ELR (cell line): ENCODE measurements around the gene TMEM218.

ENCODE experiments used
- DNase-seq: peaks from one replicate; pipeline ENCODE4 v3.0.0-alpha.2; 2015; ENCODE audit warnings: low read depth

Gene TMEM218

DNA sequence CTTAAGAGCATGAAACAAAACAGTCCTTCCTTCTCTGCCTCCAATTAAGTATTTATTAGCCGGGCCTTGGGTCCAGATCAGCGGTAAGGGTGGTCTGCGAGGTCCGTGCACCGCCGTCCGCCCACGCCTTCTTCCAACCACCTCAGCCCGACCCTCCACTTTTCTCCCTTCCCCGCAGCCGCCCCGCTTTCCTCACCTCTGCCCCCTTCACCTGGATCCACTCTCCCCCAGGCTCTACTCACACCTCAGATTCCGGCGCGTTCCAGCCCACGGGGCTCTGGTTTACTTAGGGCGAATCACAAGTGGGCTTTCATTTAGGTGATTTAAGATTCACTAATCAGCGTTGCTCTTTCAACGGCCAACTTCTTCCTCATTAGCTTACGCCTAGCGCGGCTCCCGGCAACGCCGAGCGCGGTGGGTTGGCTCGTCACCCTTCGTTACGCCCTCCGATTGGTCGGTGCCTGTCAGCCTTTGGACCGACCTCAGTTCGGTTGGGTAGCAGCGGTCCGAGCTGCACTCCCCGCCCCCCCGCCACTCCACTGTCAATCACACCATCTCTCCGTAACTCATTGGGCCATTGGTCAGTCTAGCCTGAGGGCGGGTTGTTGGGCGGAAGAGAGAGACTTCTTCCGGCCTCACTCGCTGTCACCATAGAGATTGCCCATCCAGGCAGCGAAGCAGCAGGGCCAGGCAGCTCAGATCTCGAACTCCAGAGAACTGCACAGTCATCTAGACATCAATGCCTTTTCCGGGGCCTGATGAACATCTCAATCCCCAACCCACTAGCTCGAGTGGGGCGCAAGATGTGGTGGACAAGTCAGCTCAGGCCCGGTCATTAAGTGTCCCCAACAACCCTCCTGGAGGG lies at the start of gene TMEM218:
TSS of gene TMEM218 (minus strand) at position 284 of the 865 bp plus-strand sequence. CDS start 9,385 bp downstream, outside the sequence.
- DNase-seq: peak; percentile 98

GRCh38 chr11:125157953-125158680 lies 46.7 kb upstream of the TMEM218 start:
- DNase-seq: no peak

DNA sequence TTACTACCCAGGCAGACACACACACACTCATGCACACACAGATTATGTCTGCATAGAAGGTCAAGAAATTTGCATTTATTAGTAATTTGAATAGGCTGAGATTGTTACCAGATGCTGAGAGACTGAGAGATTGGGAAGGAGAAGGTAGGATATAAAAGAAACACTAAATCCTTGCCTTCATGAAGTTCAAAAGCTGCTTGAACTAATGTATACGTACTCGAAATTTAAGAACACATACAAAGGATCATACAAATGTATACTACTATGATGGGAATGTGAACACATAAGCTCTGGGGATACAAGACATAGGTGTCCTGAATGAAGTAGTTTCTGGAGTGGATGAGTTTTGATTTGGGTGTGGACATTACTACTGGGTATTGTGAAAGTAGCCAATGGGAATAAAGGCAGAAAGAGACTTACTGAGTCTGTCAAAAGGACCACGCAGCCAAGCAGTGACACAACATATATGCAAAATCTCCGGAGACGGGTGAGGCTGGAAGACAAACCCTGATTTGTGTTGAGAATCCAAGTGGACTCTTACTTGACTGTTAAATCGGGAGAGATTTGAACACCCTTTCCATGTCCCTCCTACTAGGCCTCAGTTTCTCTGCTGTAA lies 45.8 kb upstream of the TMEM218 start:
- DNase-seq: no peak

GRCh38 chr11:125156346-125157117 lies 45.1 kb upstream of the TMEM218 start:
- DNase-seq: no peak

- DNase-seq: no peak
Observed at GRCh38 chr11:125155767-125156166, 44.3 kb upstream of the TMEM218 start.

DNA sequence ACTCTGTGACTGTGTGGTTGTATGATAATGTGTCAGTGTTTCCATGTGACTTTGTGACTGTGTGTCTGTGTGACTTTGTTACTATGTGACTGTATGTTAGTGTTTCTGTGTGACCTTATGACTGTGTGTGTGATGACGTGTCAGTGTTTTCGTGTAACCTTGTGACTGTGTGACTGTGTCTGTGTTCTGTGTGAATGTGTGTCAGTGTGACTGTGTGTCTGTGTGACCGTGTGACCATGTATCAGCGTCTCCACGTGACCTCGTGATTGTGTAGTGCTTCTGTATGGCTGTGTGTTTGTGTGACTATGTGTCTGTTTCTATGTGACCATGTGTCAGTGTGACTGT lies 43.6 kb upstream of the TMEM218 start:
- no peak for DNase-seq

GRCh38 chr11:125154378-125155099 lies 43.1 kb upstream of the TMEM218 start:
- no peak for DNase-seq

DNA sequence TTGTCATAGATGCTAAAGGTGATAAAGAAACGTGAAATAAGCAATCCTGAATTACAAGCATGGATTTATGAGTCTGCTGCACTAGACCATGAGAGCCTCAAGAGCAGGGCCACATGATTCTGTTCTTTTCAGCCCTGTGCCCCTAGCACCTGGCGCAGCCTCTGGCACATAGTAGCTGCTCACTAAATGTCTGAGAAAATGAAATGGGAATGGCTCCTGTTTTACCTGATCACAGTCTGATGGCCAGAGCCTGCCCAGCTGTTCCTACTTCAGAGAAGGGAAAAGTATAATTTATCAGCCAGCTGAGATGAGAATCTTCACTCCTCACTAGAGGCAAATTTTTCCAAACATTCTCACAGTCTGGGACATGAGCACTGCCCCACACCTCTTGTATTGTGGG lies 42.4 kb upstream of the TMEM218 start:
- DNase-seq: no peak

DNA sequence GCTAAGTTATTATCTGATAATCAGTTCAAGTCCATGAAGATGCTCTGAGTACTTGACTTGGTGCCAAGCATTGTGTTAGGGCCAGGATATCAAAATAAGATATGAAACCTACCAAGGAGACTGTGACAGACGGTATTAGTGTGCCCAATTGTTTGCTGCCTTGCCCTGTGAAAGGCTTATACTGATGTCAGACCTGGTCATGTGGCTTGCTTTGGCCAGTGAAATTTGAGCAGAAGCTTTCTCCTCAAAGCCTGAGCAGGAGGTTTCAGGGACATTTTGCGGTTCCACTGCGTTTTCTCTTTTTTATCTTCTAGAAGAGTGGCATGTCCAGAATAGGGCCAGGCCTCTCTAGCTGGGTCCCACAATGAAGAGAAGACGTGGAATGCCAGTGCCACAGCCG lies 37.3 kb upstream of the TMEM218 start:
- no peak for DNase-seq

DNA sequence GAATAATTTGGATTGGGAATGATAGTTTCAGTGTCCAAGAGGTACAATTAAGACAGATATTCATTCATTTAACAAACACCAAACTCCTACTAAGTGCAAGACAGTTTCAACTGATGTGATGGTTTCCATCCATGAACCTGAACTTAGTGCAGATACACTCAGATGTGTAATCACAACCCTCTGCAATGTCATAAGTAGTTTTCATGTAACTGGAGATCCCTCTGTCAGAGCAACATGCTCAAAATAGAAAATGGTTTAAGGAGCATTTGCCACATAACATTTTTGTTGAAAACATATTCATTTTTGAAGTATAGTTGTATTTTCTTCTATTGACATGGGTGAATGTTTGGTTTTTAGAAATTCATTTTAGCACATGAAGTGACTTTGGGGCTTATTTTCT lies 36.6 kb upstream of the TMEM218 start:
- no peak for DNase-seq

- no peak for DNase-seq
Observed at GRCh38 chr11:125147280-125147679, 35.9 kb upstream of the TMEM218 start.

- no peak for DNase-seq
Observed at GRCh38 chr11:125146232-125146631, 34.8 kb upstream of the TMEM218 start.

DNA sequence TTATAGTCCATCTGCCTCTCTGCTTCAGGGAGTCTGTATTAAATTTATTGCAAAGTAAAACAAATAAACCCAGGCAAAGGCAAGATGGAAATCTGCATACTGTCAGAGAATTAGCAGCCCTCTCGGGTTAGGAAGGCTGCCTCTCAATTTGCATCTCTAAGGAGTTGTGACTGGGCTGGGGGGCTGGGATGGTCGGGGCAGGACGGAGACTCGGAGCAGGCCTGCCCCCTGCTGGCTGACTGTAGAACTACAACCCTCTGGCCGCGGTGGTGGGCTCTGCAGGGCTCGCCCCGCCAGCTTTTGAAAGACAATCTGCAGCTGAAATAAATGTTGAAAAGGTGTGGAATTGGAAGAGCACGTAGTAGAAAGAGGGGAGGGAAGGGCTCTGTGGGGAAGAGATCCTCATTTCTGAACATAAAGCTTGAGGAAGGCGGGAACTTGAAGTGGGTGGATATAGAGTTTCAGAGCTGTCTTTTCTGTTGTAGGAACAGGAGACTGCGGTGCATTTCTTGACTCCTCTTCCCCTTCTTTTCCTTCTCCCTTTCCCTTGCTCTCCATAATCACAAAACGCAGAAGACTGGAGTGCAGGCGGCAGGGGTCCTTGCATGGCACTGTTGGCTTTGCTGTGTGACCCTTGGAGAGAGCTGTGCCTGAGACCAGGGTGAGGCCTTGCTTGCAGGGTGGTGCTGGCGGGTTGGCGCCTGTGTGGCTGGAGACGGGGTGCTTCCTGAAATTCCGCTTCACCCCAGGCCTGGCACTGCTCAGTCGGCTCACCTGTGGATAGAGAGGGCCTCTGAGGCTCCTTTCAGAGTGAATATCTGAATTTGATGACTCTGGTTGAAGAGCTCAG lies 30.5 kb upstream of the TMEM218 start:
- peak; percentile 56 for DNase-seq

- DNase-seq: no peak
Observed at GRCh38 chr11:125141178-125141577, 29.8 kb upstream of the TMEM218 start.

DNA sequence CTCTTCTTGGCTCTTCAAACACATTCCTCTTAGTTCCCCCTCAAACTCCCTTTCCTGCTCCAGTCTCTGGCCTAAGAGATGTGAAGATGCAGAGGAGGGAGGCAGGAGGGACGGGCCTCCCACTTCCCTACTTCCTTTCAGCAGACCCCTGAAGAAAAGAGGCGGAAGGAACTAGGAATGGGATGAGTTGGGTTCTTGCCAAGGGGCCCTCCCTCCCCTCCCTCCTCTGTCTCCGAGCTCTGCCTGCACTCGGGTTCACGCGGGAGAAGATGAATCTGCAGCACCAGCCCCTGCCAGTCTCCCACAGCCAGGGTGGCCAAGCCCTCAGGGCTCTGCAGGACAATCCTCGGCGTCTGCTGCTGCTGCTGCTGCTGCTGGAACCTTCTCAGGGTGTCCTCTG lies 28.8 kb upstream of the TMEM218 start:
- DNase-seq: no peak

DNA sequence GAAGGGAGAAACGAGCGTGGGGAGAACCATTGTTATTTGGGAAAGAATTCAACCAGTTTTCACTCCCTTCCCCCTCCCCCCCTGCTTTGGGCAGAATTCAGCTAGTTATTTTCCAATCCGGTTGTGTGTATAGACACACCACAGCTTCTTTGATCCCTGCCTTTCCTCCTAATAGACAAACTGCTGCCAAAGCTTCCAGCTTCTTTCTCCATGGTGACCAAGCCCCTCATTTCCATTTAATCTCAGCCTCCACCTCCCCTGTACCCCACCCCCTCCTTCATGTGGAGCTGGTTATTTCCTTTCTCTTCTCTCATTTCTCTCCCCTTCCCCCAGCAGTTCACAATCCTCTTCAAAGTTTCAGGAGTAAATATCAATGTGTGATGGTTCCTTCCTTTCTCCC lies 28.4 kb upstream of the TMEM218 start:
- no peak for DNase-seq

- DNase-seq: no peak
Observed at GRCh38 chr11:125138966-125139365, 27.5 kb upstream of the TMEM218 start.

DNA sequence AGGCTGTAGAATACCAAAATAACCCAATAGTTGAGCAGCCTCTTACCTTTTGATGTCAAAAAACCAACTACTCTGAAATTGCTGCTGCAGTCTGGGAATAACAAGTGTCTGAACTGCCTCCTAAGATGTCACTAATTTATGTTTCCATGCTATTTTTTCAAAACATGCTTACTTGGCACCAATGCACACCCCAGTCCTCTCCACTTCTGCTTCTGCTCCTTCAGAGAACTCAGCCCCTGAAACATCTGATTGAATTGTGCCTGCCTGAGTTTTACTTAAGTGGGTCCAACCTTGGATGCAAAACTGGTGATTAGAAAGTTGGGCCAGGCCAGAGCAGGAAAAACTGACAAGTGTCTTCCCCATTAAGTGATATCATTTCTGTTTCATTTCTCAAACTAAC lies 24.6 kb upstream of the TMEM218 start:
- DNase-seq: no peak

- no peak for DNase-seq
Observed at GRCh38 chr11:125132596-125132995, 21.2 kb upstream of the TMEM218 start.

- no peak for DNase-seq
Observed at GRCh38 chr11:125132071-125132470, 20.6 kb upstream of the TMEM218 start.
